HG03108 (cell line): Measurements from ENCODE around the gene SPOP.

ENCODE experiments used
- ATAC-seq: cut with Tn5 transposase; IDR thresholded peaks from one replicate; pipeline ENCODE4 v1.9.1; 2021; ENCODE audit warnings: moderate library complexity; ENCODE audit not compliant: unreplicated experiment

SPOP gene

DNA sequence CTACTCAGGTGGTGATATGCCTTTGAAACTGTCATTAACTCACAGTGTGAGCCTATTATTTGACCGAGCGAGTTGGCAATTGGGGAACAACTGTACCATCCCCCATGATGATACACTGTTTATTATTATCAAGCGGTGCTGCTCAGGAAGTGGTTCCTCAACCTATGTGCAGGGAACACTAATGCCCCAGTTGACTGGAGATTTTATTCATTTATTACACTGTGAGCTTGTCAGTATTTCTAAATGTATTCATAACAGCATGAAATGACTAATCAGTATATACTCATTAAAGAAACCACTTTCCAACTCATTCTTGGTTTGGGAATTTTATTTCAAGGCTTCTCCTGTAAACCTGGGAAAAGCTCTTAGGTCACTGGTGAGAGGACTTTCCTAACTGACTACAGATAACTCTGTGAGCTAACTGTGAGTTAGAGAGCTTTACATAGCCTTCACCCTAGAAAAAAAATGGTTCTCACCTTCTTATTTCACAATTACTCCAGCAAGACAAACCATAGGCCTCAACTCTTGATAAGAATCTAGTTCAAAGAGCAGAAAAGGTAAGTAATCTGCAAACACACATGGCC is 59.8 kb downstream of the SPOP start:
- no peak for ATAC-seq

DNA sequence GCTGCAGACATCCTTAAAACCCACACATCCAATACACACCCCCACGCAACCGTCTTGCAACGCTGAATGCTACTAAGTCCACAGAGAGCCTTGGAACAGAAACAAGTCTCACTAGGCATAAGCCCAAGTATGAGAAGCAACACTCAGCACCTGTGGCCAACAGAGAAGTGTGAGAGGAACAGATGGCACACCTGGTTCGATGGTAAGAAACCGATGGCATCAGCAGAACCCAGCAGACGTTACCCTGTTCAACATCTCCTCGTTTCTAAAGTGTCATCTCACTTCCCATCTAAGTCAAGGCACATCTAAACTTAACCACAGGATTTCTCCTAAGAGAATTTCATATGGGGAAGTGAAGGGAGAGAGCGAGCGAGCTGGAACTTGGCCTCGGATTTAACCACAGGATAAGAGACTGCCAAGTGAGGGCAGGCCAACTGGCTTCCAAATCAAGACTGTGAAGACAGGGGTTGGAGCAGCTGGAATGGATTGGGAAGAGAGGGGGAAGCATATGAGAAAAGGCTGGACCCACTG is 61.2 kb downstream of the SPOP start:
- ATAC-seq, result no peak

DNA sequence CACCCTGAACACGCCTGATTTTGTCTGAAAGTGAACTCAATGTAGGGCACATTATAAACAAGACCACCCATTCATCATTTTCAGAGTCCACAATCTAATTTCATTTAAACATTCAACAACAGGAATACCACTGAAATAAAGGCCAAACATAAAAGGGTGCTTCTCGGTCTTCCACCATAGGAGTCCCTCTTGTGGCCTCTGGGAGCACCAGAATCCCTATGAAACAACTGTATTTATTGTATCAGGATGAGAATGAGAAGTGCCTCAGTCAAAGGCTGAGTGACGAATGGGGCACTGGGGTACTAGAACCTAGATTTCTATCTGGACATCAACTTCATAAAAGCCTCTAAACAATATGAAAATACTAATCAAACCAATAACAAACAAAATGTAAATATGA is 61.8 kb downstream of the SPOP start:
- no peak for ATAC-seq

DNA sequence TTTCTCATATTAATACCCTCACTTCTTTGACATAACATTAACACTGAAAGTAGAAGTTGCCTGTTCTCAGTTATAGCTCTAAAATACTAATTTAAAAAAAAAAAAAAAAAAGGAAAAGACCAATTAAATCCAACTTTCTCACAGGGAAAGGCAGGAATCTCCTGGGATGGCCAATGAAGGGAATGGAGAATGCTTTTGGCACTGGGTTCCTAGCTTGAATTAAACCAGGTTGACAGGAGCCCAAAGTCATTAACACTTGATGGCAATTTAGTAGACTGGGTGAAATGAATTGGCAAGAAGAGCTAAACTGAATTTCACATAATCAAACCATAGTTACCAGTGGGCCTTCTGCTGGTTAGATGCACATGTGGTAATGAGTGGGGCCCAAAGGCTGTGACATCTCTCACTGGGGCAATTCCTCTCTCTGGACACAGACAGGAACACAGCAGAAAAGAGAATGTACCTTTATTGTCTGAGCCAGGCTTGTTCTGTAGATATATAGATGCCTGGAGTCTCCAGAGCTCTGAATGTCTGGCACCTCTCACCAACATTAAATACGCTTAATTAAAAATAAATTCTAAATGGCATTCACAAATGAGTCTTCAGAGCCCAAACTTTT is 64.6 kb downstream of the SPOP start:
- ATAC-seq, result no peak

GRCh38 chr17:49612726-49613125 is 65.2 kb downstream of the SPOP start:
- ATAC-seq, result no peak

GRCh38 chr17:49610883-49611584 is 66.9 kb downstream of the SPOP start:
- ATAC-seq, result no peak

GRCh38 chr17:49604314-49604869 is 73.5 kb downstream of the SPOP start:
- ATAC-seq, result no peak

DNA sequence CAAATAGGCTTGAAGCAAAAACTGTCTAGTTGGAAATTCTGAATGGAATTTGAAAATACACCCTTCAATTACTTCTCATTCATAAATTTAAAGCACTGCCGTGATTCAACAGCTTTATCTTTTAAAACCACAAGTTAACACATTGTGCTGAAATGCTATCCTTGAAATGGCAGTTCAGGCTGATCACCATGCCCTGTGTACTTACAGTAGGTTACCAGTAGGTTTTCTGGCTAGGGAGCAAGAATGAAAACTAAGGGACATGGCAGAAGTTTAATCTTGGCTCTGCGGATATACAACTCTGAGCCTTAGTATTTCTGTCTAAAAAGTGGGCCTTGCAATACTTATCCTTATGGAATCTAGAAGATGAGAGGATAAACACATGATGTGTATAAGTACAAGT is 74.2 kb downstream of the SPOP start:
- no peak for ATAC-seq

- ATAC-seq, result no peak
Observed at GRCh38 chr17:49603238-49603637, 74.7 kb downstream of the SPOP start.

DNA sequence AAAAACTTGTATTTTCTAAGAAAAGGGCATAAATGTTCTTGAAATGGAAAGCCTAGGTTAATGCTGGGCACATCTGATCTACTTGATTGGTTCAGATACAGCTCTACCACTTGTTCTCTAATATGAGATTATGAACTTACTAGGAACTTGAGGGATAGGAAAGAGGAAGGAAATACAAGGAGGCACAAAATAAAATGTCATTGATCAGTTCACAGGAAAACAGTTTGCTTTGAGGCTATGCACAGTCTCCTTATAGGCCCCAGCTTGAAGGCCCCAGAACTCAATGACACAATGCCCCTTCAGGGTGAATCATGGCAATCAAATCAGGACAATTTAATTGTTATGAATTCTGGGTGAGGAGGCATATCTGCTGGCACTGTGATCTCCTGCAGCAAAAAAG is 75.1 kb downstream of the SPOP start:
- no peak for ATAC-seq

DNA sequence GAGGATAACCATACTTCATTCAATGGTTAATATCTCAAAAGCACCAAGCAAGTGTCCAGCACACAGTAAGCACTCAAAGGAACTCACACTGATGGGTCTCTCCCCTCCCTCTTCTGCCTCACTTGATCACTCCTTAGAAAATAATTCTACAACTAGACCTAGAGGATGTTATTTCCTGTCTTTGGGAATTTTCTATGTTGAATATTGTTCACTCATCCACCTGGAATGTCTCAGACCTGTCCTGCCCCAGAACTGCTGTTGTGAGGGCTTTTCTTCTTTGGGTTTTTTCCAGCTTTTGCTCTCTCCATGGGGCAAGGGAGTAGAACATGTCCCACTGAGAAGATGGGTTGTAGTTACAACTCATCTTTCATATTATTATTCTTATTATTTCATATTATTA is 76.9 kb downstream of the SPOP start:
- ATAC-seq, result no peak

- ATAC-seq, result no peak
Observed at GRCh38 chr17:49598918-49599317, 79.0 kb downstream of the SPOP start.

DNA sequence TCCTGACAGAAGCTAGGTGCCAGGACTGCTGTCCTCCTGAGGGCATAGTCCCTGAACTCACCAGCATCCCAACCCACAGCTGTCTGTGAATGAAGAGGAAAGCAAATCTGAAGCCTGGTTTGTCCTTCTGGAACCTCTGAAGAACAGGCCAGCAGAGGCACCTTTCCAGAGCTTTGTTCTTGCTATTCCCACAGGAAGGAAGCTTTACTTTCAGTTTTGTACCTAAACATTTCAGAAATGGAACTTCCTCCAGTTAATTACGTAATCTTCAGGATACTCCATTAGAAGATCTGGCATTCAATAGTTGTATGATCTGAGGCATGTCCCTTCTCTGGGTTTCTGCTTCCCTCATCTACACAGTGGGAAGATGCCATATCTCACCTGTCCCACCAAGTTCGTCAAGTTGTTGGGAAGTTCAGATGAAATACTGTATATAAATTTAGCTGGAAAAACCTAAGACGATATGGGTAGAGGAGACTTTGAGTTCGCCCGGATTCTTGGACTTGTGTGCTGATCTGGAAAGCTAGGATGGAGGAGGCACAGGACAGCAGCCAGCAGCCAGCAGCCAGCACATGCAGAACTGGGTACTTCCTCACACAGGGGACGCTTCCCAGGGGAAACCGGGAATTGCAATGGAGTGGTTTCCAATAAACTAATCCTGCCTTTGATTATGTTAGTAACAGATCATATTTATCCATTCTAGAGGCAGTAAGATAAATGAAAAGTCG is 79.8 kb downstream of the SPOP start:
- no peak for ATAC-seq

GRCh38 chr17:49597436-49597835 is 80.5 kb downstream of the SPOP start:
- ATAC-seq, result no peak

DNA sequence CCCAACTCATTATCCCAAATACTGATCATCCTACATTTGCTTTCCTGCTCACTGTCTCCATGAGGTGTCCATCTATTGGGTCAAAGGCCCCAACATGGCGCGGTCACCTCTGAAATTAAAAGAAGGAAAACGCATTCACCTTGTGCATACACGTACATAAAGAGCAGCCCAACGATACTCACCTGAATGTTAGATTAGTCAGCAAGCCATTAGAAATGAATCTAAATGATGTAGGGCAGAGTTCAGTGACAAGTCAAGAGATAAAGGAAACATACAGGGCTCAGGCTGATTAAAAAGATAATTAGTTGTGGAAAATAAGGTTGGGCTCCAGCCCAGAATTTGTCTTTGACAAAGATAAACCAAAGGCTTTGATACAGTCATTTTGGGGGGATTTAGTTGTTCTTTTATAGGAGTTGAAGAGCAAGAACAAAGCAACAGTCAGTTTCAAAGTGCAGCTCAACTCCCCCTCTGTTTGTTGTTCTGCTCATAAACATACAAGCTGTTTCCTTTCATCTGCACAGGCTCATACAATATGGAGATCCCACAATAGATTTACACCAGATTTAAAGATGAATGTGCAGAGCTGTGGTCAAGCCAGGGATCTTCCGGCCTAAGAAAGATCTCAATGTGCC is 81.2 kb downstream of the SPOP start:
- ATAC-seq, result no peak

- no peak for ATAC-seq
Observed at GRCh38 chr17:49595980-49596379, 81.9 kb downstream of the SPOP start.

DNA sequence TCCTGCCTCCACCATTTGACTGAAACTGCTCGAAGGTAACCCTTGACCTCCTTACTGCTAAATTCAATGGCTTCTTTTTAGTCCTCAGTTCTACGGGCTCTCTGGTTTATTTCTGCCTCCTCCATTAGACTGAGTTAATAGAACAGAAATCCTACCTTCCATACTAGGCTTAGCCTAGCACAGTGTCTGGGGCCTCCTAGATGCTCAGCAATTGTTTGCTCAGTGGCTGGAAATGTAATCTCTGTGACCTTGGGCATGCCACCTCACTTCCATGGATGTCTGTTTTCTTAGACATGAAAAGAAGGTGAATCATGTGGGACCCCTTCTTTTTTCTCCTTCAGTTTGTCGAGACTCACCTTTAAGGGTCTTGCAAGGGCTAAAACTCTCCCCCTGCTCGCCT is 82.6 kb downstream of the SPOP start:
- ATAC-seq, result no peak

DNA sequence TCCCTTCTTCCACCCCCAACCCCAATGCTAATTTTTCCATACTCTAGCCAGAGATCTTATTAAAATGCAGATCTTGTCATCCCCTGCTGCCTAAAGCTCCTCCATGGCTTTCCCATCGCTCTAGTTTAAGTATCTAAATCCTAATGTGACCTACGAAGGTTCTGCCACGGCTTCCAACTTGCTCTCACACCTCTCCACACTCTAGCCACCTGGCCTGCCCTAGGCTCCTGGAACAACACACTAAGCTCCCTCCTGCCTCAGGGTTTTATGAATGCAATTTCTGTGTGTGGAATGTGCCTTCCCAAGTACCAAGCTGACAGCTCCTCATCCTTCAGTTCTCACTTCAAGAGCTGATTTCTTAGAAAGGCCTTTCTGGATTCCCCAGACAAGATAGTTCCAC is 85.6 kb downstream of the SPOP start:
- ATAC-seq, result no peak

DNA sequence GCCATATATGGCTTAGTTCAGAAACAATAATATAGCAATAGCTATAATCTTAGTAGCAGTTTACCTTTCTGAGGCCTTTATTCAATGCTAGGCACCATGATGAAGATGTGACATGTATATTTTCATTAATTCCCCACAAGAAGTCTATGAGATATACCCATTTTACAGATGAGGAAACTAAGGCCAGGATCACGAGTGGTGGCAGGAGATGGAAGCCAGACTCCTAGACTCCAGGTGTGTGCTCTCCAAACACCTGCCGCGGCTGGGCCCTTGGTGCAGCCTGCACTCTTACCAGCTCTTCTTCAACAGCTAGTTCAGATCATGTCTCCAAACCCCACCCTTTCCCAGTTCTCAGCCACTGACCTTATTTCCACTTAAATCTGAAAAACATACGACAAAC is 87.0 kb downstream of the SPOP start:
- ATAC-seq, result no peak

DNA sequence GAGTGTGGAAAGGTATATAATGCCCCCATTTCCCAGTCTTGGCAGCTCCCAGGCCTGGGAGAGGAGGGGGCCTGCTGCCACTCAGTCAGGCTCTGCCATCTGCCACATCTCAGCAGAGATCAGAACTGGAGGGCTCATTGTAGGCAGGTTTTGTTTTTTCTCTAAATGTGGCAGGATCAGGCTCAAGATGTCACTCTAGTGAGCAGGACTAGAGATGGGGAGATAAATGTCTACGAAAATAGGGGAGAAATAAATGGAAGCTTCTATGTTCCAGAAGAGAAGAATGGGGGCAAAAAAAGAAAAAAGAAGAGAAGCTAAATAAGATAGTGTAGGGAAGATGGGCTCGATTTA is 88.3 kb downstream of the SPOP start:
- no peak for ATAC-seq
